H9 (cell line): ENCODE measurements around the gene DPEP2. TPM values are rescaled to one million over a fixed set of nuclear protein-coding genes. Genes with fewer than 3 reads are reported as not detected.

Experiments
- DNase-seq: peaks from one replicate; pipeline ENCODE4 v3.0.0-alpha.2; 2017
- H2AFZ ChIP-seq: one replicate; pipeline ENCODE4 v1.6.1; 2013; ENCODE audit warnings: mild to moderate bottlenecking, low read length, control low read depth, moderate library complexity
- H2AK5ac ChIP-seq: 2 replicates; pipeline ENCODE4 v1.6.1; 2013; ENCODE audit warnings: low read length, control low read depth, mixed read lengths; ENCODE audit not compliant: insufficient read length
- H2BK120ac ChIP-seq: one replicate; pipeline ENCODE4 v1.6.1; 2013; ENCODE audit warnings: low read depth, mild to moderate bottlenecking, low read length, control low read depth, inconsistent platforms; ENCODE audit not compliant: poor library complexity, severe bottlenecking
- H2BK12ac ChIP-seq: 2 replicates; pipeline ENCODE4 v1.6.1; 2013; ENCODE audit warnings: low read length, control low read depth, mixed read lengths, low read depth; ENCODE audit not compliant: insufficient read length
- H2BK15ac ChIP-seq: 2 replicates; pipeline ENCODE4 v1.6.1; 2013; ENCODE audit warnings: low read depth, low read length, control low read depth
- H2BK20ac ChIP-seq: one replicate; pipeline ENCODE4 v1.6.1; 2013; ENCODE audit warnings: low read depth, mild to moderate bottlenecking, low read length, control low read depth, inconsistent platforms; ENCODE audit not compliant: poor library complexity, severe bottlenecking
- H2BK5ac ChIP-seq: 2 replicates; pipeline ENCODE4 v1.6.1; 2013; ENCODE audit warnings: low read length, control low read depth, mixed read lengths; ENCODE audit not compliant: insufficient read length
- H3K14ac ChIP-seq: 2 replicates; pipeline ENCODE4 v1.6.1; 2013; ENCODE audit warnings: low read length, control low read depth; ENCODE audit not compliant: insufficient read depth
- H3K18ac ChIP-seq: 2 replicates; pipeline ENCODE4 v1.6.1; 2013; ENCODE audit warnings: low read depth, mild to moderate bottlenecking, mixed read lengths, low read length, control low read depth; ENCODE audit not compliant: insufficient read length
- H3K23ac ChIP-seq: 2 replicates; pipeline ENCODE4 v1.6.1; 2013; ENCODE audit warnings: low read length, control low read depth, mixed read lengths, low read depth; ENCODE audit not compliant: insufficient read length
- H3K23me2 ChIP-seq: 2 replicates; pipeline ENCODE4 v1.6.1; 2013; ENCODE audit warnings: low read depth, mild to moderate bottlenecking, mixed read lengths, low read length, control low read depth; ENCODE audit not compliant: insufficient read length, poor library complexity, severe bottlenecking
- H3K27ac ChIP-seq: 2 replicates; pipeline ENCODE4 v1.5.1; 2013; ENCODE audit warnings: low read length, control low read depth, mixed read lengths, low read depth; ENCODE audit not compliant: insufficient read length
- H3K27me3 ChIP-seq: 2 replicates; pipeline ENCODE4 v1.6.1; 2013; ENCODE audit warnings: low read length, control low read depth, inconsistent platforms; ENCODE audit not compliant: insufficient read depth
- H3K4ac ChIP-seq: 2 replicates; pipeline ENCODE4 v1.6.1; 2013; ENCODE audit warnings: low read depth, mild to moderate bottlenecking, control low read depth, inconsistent platforms, low read length, moderate library complexity
- H3K4me1 ChIP-seq: 2 replicates; pipeline ENCODE4 v1.6.1; 2013; ENCODE audit warnings: low read length, control low read depth, inconsistent platforms; ENCODE audit not compliant: insufficient read depth
- H3K4me2 ChIP-seq: 2 replicates; pipeline ENCODE4 v1.6.1; 2013; ENCODE audit warnings: low read length, control low read depth, mixed read lengths; ENCODE audit not compliant: insufficient read length, insufficient read depth
- H3K56ac ChIP-seq: 2 replicates; pipeline ENCODE4 v1.6.1; 2013; ENCODE audit warnings: low read depth, mild to moderate bottlenecking, mixed read lengths, low read length, control low read depth; ENCODE audit not compliant: insufficient read length
- H3K79me1 ChIP-seq: 2 replicates; pipeline ENCODE4 v1.6.1; 2013; ENCODE audit warnings: low read depth, mild to moderate bottlenecking, moderate library complexity, low read length, control low read depth, inconsistent platforms; ENCODE audit not compliant: insufficient read depth, poor library complexity, severe bottlenecking
- H3K79me2 ChIP-seq: 2 replicates; pipeline ENCODE4 v1.6.1; 2013; ENCODE audit warnings: low read length, control low read depth, inconsistent platforms; ENCODE audit not compliant: insufficient read depth
- H3K9ac ChIP-seq: 2 replicates; pipeline ENCODE4 v1.6.1; 2013; ENCODE audit warnings: low read length, control low read depth, mixed read lengths; ENCODE audit not compliant: insufficient read length; ENCODE audit errors: extremely low read depth
- H3K9me3 ChIP-seq: one replicate; pipeline ENCODE4 v1.6.1; 2013; ENCODE audit warnings: low read depth, low read length, inconsistent platforms; ENCODE audit not compliant: control insufficient read depth
- H3T11ph ChIP-seq: one replicate; pipeline ENCODE4 v1.6.1; 2013; ENCODE audit warnings: mild to moderate bottlenecking, low read length, control low read depth, inconsistent platforms
- H4K20me1 ChIP-seq: one replicate; pipeline ENCODE4 v1.6.1; 2013; ENCODE audit not compliant: control insufficient read depth, insufficient read length, insufficient read depth
- H4K5ac ChIP-seq: 2 replicates; pipeline ENCODE4 v1.6.1; 2013; ENCODE audit warnings: low read depth, mild to moderate bottlenecking, mixed read lengths, low read length, control low read depth; ENCODE audit not compliant: insufficient read length
- H4K8ac ChIP-seq: replicated peaks from 2 replicates; pipeline ENCODE4 v1.6.1; 2013; ENCODE audit warnings: low read length, control low read depth, mixed read lengths, low read depth; ENCODE audit not compliant: insufficient read length
- H4K91ac ChIP-seq: 2 replicates; pipeline ENCODE4 v1.6.1; 2013; ENCODE audit warnings: low read depth, mild to moderate bottlenecking, moderate library complexity, mixed read lengths, low read length, control low read depth; ENCODE audit not compliant: insufficient read length
- H3K27ac Mint-ChIP-seq, 3 experiments: 2 replicates in 2 of 3; 3 replicates in 1 of 3; pipeline ENCODE4 v1.8.0; 2020 to 2021; ENCODE audit warnings: mixed read lengths in 3 of 3, mild to moderate bottlenecking in 1 of 3, moderate library complexity in 1 of 3
- H3K27me3 Mint-ChIP-seq: 2 replicates; pipeline ENCODE4 v1.8.0; 2021; ENCODE audit warnings: low read depth, mild to moderate bottlenecking, moderate library complexity, mixed read lengths
- H3K36me3 Mint-ChIP-seq, 3 experiments: 2 replicates in 2 of 3; 3 replicates in 1 of 3; pipeline ENCODE4 v1.8.0; 2020 to 2021; ENCODE audit warnings: low read depth in 3 of 3, mixed read lengths in 3 of 3; ENCODE audit not compliant: insufficient read depth in 1 of 3
- H3K4me1 Mint-ChIP-seq, 2 experiments: 2 replicates each; pipeline ENCODE4 v1.8.0; 2020; ENCODE audit warnings: mixed read lengths in 2 of 2
- H3K4me3 Mint-ChIP-seq, 2 experiments: 2 replicates in 1 of 2; 3 replicates in 1 of 2; pipeline ENCODE4 v1.8.0; 2020 to 2021; ENCODE audit warnings: mild to moderate bottlenecking in 2 of 2, mixed read lengths in 2 of 2, moderate library complexity in 1 of 2
- H3K9me3 Mint-ChIP-seq, 2 experiments: 2 replicates in 1 of 2; 3 replicates in 1 of 2; pipeline ENCODE4 v1.8.0; 2020; ENCODE audit warnings: mild to moderate bottlenecking in 2 of 2, mixed read lengths in 2 of 2, moderate library complexity in 1 of 2
- WGBS: extraction: QIAGEN DNeasy Blood & Tissue Kit; methylation state at CpG from one replicate; pipeline ENCODE4 v1.1.7; 2013; ENCODE audit warnings: missing lambda C conversion rate, low lambda C conversion rate, mixed read lengths; ENCODE audit not compliant: insufficient read length; ENCODE audit errors: extremely low coverage; 5-methylcytosine and 5-hydroxymethylcytosine counted together
- total RNA-seq: library from RNA; stranded (reverse); gene quantifications from 2 replicates; pipeline ENCODE4 v1.2.1, GENCODE V29; 2021
- TF ChIP-seq, protein P1 (sequence below): fragments of 200-600 bp; sonication (generic); conservative IDR thresholded peaks from 3 replicates; pipeline ENCODE4 v1.8.0; 2021; ENCODE audit warnings: antibody characterized with exemption, mild to moderate bottlenecking

Gene DPEP2
- total RNA-seq, 1 experiment from 2014 or later = not detected

DNA sequence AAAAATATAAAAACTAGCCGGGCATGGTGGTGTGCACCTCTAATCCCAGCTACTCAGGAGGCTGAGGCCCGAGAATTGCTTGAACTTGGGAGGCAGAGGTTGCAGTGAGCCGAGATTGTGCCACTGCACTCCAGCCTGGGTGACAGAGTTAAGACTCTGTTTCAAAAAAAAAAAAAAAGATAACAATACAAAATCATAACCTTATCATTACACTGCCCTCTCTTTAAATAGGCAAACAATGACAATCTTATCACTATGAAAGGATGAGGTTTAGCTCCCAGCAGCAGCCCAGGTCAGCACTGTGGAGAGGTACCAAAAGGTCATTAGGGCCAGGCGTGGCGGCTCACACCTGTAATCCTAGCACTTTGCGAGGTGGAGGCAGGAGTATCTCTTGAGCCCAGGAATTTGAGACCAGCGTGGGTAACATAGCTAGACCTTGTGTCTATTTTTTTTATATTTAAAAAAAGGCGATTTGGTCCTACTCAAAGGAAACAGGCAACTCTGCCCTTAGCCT lies 19.9 kb upstream of the DPEP2 start:
- Mint-ChIP-seq H3K36me3 (peaks cover 9 to 12% (median 10%) of the 10 kb centered on the region in 3 experiments), H3K4me1 (peaks cover 6 to 15% of the 10 kb centered on the region in 2 experiments), H3K4me3 (no peak overlapping the region), H3K27ac (no peak overlapping the region), H3K9me3 (no peaks in the 10 kb centered on the region; a peak in 1 of 5 replicates), H3K27me3 (peaks cover 1% of the 10 kb centered on the region)
- no peak overlapping the region for H2BK5ac ChIP-seq
- TF ChIP-seq, protein P1, sequence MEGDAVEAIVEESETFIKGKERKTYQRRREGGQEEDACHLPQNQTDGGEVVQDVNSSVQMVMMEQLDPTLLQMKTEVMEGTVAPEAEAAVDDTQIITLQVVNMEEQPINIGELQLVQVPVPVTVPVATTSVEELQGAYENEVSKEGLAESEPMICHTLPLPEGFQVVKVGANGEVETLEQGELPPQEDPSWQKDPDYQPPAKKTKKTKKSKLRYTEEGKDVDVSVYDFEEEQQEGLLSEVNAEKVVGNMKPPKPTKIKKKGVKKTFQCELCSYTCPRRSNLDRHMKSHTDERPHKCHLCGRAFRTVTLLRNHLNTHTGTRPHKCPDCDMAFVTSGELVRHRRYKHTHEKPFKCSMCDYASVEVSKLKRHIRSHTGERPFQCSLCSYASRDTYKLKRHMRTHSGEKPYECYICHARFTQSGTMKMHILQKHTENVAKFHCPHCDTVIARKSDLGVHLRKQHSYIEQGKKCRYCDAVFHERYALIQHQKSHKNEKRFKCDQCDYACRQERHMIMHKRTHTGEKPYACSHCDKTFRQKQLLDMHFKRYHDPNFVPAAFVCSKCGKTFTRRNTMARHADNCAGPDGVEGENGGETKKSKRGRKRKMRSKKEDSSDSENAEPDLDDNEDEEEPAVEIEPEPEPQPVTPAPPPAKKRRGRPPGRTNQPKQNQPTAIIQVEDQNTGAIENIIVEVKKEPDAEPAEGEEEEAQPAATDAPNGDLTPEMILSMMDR = no peak
- H3K23ac ChIP-seq = no peak overlapping the region
- no peak overlapping the region for H2BK120ac ChIP-seq
- H2BK20ac ChIP-seq = no peak overlapping the region
- no peak overlapping the region for H2AFZ ChIP-seq
- peaks cover 4% of the 10 kb centered on the region; the same call in 1 of the 2 replicates for H3K4me1 ChIP-seq
- H3K79me2 ChIP-seq = peaks cover 8% of the 10 kb centered on the region; the same call in 1 of the 2 replicates
- no peak overlapping the region for H4K8ac ChIP-seq
- no peak overlapping the region for H4K91ac ChIP-seq
- no peak overlapping the region for H3K9ac ChIP-seq
- no peak overlapping the region for H3K4me2 ChIP-seq
- H4K5ac ChIP-seq = no peak overlapping the region
- no peaks in the 10 kb centered on the region for H4K20me1 ChIP-seq
- H3K56ac ChIP-seq = no peak overlapping the region
- H3K4ac ChIP-seq = no peak overlapping the region
- H3K18ac ChIP-seq = no peak overlapping the region
- H3K27ac ChIP-seq = no peak overlapping the region
- no peak overlapping the region for H3T11ph ChIP-seq
- no peaks in the 10 kb centered on the region for H3K27me3 ChIP-seq
- peaks cover 4% of the 10 kb centered on the region for H3K79me1 ChIP-seq
- DNase-seq = no peak
- H2AK5ac ChIP-seq = no peak overlapping the region
- H3K23me2 ChIP-seq = peaks cover 5% of the 10 kb centered on the region
- H3K14ac ChIP-seq = no peak overlapping the region
- no peak overlapping the region for H2BK12ac ChIP-seq
- WGBS = no CpG with 5 or more reads among the region's 8 CpGs
- no peaks in the 10 kb centered on the region for H3K9me3 ChIP-seq
- H2BK15ac ChIP-seq = no peak overlapping the region
